Thymus (tissue), 11 donors: ENCODE results near the gene TGDS. TPM values are rescaled to one million over a fixed set of nuclear protein-coding genes. Genes with fewer than 3 reads are reported as not detected.

Experiments
- DNase-seq, 9 donors: peaks; one replicate each; pipeline ENCODE4 v3.0.0-alpha.2; 2013; ENCODE audit warnings: low spot score in 9 of 9, low read depth in 6 of 9, missing footprints in 1 of 9
- H3K27ac ChIP-seq, 2 donors: one replicate each; pipeline ENCODE4 v1.5.1; 2013; ENCODE audit warnings: control low read depth in 1 of 2, low read depth in 1 of 2, low read length in 1 of 2, mild to moderate bottlenecking in 1 of 2, moderate library complexity in 1 of 2
- H3K27me3 ChIP-seq, 2 donors: one replicate each; pipeline ENCODE4 v1.5.1; 2013; ENCODE audit warnings: low read length in 1 of 2; ENCODE audit not compliant: control insufficient read depth in 2 of 2, insufficient read depth in 1 of 2
- H3K36me3 ChIP-seq, 2 donors: one replicate each; pipeline ENCODE4 v1.5.1; 2013; ENCODE audit warnings: low read length in 1 of 2, mild to moderate bottlenecking in 1 of 2, moderate library complexity in 1 of 2; ENCODE audit not compliant: control insufficient read depth in 2 of 2, insufficient read depth in 2 of 2
- H3K4me1 ChIP-seq, 2 donors: one replicate each; pipeline ENCODE4 v1.5.1; 2013; ENCODE audit warnings: low read length in 2 of 2; ENCODE audit not compliant: control insufficient read depth in 2 of 2, insufficient read depth in 2 of 2
- H3K4me3 ChIP-seq, 2 donors: one replicate each; pipeline ENCODE4 v1.5.1; 2013; ENCODE audit warnings: low read length in 2 of 2, control low read depth in 1 of 2, mild to moderate bottlenecking in 1 of 2
- H3K9me3 ChIP-seq, 2 donors: one replicate each; pipeline ENCODE4 v1.5.1; 2013; ENCODE audit warnings: low read length in 1 of 2, mild to moderate bottlenecking in 1 of 2; ENCODE audit not compliant: control insufficient read depth in 2 of 2, insufficient read depth in 1 of 2
- WGBS: extraction: QIAGEN DNeasy Blood & Tissue Kit; methylation state at CpG from one replicate; pipeline ENCODE4 v1.1.7; 2013; 5-methylcytosine and 5-hydroxymethylcytosine counted together
- polyA plus RNA-seq: library from polyadenylated mRNA; stranded (reverse); fragments of 200-250 nt; gene quantifications from one replicate; pipeline ENCODE4 v1.2.3, GENCODE V29; 2013
- total RNA-seq: library from RNA; stranded (reverse); fragments of 120-200 nt; gene quantifications from one replicate; pipeline ENCODE4 v1.2.4, GENCODE V29; 2013
- donor health status: healthy.

TGDS gene
- total and polyA plus RNA-seq, 2 donors, result 23.8 to 27.2 TPM

GRCh38 chr13:94630858-94631257 lies 34.9 kb upstream of the TGDS start:
- WGBS, result 98% methylated on average over 2 of the region's 2 CpGs
- H3K27me3 ChIP-seq, result no peaks in the 10 kb centered on the region
- no peak for DNase-seq

GRCh38 chr13:94623316-94623715 lies 27.4 kb upstream of the TGDS start:
- Histone ChIP-seq H3K4me3 (no peak overlapping the region), H3K9me3 (no peaks in the 10 kb centered on the region), H3K27ac (no peak overlapping the region), H3K36me3 (peaks cover 16 to 37% of the 10 kb centered on the region in 2 donors), H3K4me1 (no peaks in the 10 kb centered on the region), H3K27me3 (no peaks in the 10 kb centered on the region)
- no peak for DNase-seq
- WGBS, result 75% methylated on average over 4 of the region's 4 CpGs

More at GRCh38 chr13:94630858-94631257, 34.9 kb upstream of the TGDS start:
- no peak overlapping the region for H3K4me3 ChIP-seq
- no peak overlapping the region for H3K27ac ChIP-seq
- H3K36me3 ChIP-seq, result peaks cover 6 to 11% of the 10 kb centered on the region in 2 donors
- H3K4me1 ChIP-seq, result no peaks in the 10 kb centered on the region
- no peaks in the 10 kb centered on the region for H3K9me3 ChIP-seq

GRCh38 chr13:94622344-94622743 lies 26.4 kb upstream of the TGDS start:
- Histone ChIP-seq H3K27me3 (no peaks in the 10 kb centered on the region), H3K27ac (no peak overlapping the region), H3K4me1 (no peaks in the 10 kb centered on the region), H3K9me3 (no peaks in the 10 kb centered on the region), H3K4me3 (no peak overlapping the region), H3K36me3 (peaks cover 16 to 34% of the 10 kb centered on the region in 2 donors)
- 99% methylated on average over 2 of the region's 2 CpGs for WGBS
- no peak for DNase-seq

GRCh38 chr13:94620286-94620896 lies 24.4 kb upstream of the TGDS start:
- peaks cover 0 to 3% of the 10 kb centered on the region in 2 donors for H3K4me1 ChIP-seq
- 94% methylated on average over 2 of the region's 2 CpGs for WGBS
- no peaks in the 10 kb centered on the region for H3K9me3 ChIP-seq
- H3K27ac ChIP-seq, result no peak overlapping the region
- H3K4me3 ChIP-seq, result no peak overlapping the region
- no peaks in the 10 kb centered on the region for H3K27me3 ChIP-seq
- peak in 4 of 9 donors; percentile 20 to 57 (median 42) for DNase-seq
- H3K36me3 ChIP-seq, result peaks cover 16 to 28% of the 10 kb centered on the region in 2 donors

- Histone ChIP-seq H3K9me3 (no peaks in the 10 kb centered on the region), H3K36me3 (peaks cover 3 to 14% of the 10 kb centered on the region in 2 donors), H3K4me3 (no peak overlapping the region), H3K27ac (no peak overlapping the region), H3K4me1 (peaks cover 0 to 3% of the 10 kb centered on the region in 2 donors), H3K27me3 (no peaks in the 10 kb centered on the region)
- peak in 6 of 9 donors; percentile 27 to 75 (median 57) for DNase-seq
- WGBS, result 75% methylated on average over 4 of the region's 4 CpGs
Measured at GRCh38 chr13:94617389-94618000, 21.5 kb upstream of the TGDS start.

GRCh38 chr13:94613051-94613450 lies 17.1 kb upstream of the TGDS start:
- H3K4me3 ChIP-seq, result no peak overlapping the region
- no peaks in the 10 kb centered on the region for H3K9me3 ChIP-seq
- H3K27ac ChIP-seq, result no peak overlapping the region
- H3K4me1 ChIP-seq, result peaks cover 0 to 3% of the 10 kb centered on the region in 2 donors
- peaks cover 4 to 13% of the 10 kb centered on the region in 2 donors for H3K36me3 ChIP-seq
- no peaks in the 10 kb centered on the region for H3K27me3 ChIP-seq
- no peak for DNase-seq

- Histone ChIP-seq H3K36me3 (peaks cover 6 to 15% of the 10 kb centered on the region in 2 donors), H3K9me3 (no peaks in the 10 kb centered on the region), H3K27me3 (no peaks in the 10 kb centered on the region), H3K4me3 (no peak overlapping the region), H3K4me1 (peaks cover 0 to 3% of the 10 kb centered on the region in 2 donors), H3K27ac (no peak overlapping the region)
- DNase-seq, result no peak
- 96% methylated on average over 4 of the region's 4 CpGs for WGBS
Measured at GRCh38 chr13:94612050-94612449, 16.1 kb upstream of the TGDS start.

GRCh38 chr13:94610475-94610874 lies 14.5 kb upstream of the TGDS start:
- H3K36me3 ChIP-seq, result peaks cover 6 to 15% of the 10 kb centered on the region in 2 donors

GRCh38 chr13:94609196-94609595 lies 13.2 kb upstream of the TGDS start:
- Histone ChIP-seq H3K4me3 (no peak overlapping the region), H3K9me3 (no peaks in the 10 kb centered on the region), H3K27me3 (no peaks in the 10 kb centered on the region), H3K4me1 (no peaks in the 10 kb centered on the region), H3K36me3 (peaks cover 6 to 10% of the 10 kb centered on the region in 2 donors), H3K27ac (no peak overlapping the region)
- DNase-seq, result no peak
- WGBS, result over 99% methylated on average over 2 of the region's 2 CpGs

More at GRCh38 chr13:94610475-94610874, 14.5 kb upstream of the TGDS start:
- Histone ChIP-seq H3K27ac (no peak overlapping the region), H3K27me3 (no peaks in the 10 kb centered on the region), H3K4me3 (no peak overlapping the region), H3K4me1 (no peaks in the 10 kb centered on the region), H3K9me3 (no peaks in the 10 kb centered on the region)
- DNase-seq, result no peak
- WGBS, result 98% methylated on average over 5 of the region's 5 CpGs
